Measurements from ENCODE around the gene PLA2G4F. TPM values are rescaled to one million over a fixed set of nuclear protein-coding genes. Genes with fewer than 3 reads are reported as not detected.
A peak's percentile ranks its signal among the peaks of the same experiment; 100 is the strongest.

Gene PLA2G4F
- total and polyA plus RNA-seq, 10 donors = 0.03 TPM; not detected in 9

DNA sequence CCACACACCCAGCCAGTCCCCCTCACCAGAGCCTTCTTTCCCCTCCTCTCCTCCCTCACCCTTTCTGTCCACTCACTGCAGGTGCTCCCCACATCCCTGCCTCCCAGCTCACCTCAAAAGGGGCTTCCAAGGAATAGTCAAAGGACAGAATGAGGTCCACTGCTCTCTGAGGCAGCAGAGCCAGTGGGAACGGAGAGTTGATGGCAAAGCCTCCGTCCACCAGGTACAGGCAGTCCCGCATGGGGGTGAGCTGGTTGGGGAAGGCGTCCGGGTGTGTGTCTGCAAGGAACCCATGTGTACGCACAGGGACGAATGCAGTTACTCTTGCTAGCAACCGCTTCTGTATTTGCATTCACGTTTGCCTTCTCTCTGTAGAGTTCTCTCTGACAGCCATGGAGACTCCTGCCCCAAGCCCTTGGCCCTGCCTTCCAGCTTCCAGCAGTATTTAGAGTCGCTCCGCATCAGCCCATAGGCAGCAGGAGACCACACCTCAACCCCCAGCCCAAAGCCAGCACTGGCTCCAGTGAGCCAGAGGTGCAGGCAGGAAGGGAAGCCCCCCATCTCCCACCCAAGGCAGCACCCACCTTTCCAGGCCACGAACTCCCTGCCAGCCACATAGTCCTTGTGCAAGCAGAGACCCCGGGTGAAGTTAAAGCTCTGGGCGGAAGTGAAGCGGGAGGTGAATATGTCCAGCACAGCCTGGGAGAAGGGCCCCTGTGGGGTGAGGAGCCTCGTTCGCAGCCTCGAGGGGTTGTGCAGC is 12.4 kb downstream of the PLA2G4F start:
- peak; percentile 56 for DNase-seq
- no peaks in the 10 kb centered on the region for H3K9me3 ChIP-seq
- WGBS, 5 donors = 86 to 91% (median 89%) methylated on average over 18 of the region's 18 CpGs
- H3K27ac ChIP-seq = no peak overlapping the region
- H3K27me3 ChIP-seq (replicated peaks in 1 of 7) = peaks cover 0 to 5% (median 0%) of the 10 kb centered on the region in 7 donors
- no peaks in the 10 kb centered on the region for H3K4me1 ChIP-seq
- no peaks in the 10 kb centered on the region for H3K36me3 ChIP-seq
- intact Hi-C loops (cut with DNase I; ENCODE audit: low total_unique reads) = no loop called here
- H3K4me3 ChIP-seq = no peak overlapping the region
- TF ChIP-seq POLR2A (IDR thresholded peaks at IDR 0.05) (no peak), POLR2AphosphoS5 (IDR thresholded peaks at IDR 0.05) (no peak)
- TF ChIP-seq, protein P1, sequence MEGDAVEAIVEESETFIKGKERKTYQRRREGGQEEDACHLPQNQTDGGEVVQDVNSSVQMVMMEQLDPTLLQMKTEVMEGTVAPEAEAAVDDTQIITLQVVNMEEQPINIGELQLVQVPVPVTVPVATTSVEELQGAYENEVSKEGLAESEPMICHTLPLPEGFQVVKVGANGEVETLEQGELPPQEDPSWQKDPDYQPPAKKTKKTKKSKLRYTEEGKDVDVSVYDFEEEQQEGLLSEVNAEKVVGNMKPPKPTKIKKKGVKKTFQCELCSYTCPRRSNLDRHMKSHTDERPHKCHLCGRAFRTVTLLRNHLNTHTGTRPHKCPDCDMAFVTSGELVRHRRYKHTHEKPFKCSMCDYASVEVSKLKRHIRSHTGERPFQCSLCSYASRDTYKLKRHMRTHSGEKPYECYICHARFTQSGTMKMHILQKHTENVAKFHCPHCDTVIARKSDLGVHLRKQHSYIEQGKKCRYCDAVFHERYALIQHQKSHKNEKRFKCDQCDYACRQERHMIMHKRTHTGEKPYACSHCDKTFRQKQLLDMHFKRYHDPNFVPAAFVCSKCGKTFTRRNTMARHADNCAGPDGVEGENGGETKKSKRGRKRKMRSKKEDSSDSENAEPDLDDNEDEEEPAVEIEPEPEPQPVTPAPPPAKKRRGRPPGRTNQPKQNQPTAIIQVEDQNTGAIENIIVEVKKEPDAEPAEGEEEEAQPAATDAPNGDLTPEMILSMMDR (IDR thresholded peaks at IDR 0.05 in 8 of 11, conservative IDR thresholded peaks at IDR 0.05 in 3 of 11) = no peak

DNA sequence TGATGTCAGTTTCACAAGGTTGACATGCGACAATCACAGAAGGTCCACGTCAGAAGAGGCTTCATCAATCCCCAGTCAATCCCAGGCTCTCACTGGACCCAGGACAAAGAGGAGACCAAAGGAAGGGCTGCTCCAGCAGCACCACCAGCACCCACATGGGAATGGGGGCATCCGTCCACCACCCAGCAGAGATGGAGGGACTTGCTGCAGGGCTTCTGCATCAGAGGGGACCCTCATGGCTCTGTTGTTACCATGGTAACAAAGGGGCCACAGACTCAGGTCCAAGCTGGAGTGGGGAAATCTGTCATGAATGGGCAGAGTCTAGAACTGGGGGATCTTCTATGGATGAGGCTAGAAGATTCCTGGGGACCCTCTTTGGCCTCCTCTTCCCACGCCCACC is 13.1 kb downstream of the PLA2G4F start:
- Histone ChIP-seq H3K4me1 (no peaks in the 10 kb centered on the region), H3K4me3 (no peak overlapping the region), H3K27me3 (replicated peaks in 1 of 7) (peaks cover 0 to 5% (median 0%) of the 10 kb centered on the region in 7 donors), H3K9me3 (no peaks in the 10 kb centered on the region), H3K36me3 (no peaks in the 10 kb centered on the region), H3K27ac (no peak overlapping the region)
- TF ChIP-seq POLR2AphosphoS5 (IDR thresholded peaks at IDR 0.05) = no peak
- no peak for TF ChIP-seq POLR2A (IDR thresholded peaks at IDR 0.05)
- TF ChIP-seq, protein P1 (IDR thresholded peaks at IDR 0.05 in 8 of 11, conservative IDR thresholded peaks at IDR 0.05 in 3 of 11) = no peak
- peak; percentile 34 for DNase-seq
- WGBS, 5 donors = 74 to 91% (median 90%) methylated on average over 3 to 4 of the region's 4 CpGs
- intact Hi-C loops (cut with DNase I; ENCODE audit: low total_unique reads) = no loop called here

DNA sequence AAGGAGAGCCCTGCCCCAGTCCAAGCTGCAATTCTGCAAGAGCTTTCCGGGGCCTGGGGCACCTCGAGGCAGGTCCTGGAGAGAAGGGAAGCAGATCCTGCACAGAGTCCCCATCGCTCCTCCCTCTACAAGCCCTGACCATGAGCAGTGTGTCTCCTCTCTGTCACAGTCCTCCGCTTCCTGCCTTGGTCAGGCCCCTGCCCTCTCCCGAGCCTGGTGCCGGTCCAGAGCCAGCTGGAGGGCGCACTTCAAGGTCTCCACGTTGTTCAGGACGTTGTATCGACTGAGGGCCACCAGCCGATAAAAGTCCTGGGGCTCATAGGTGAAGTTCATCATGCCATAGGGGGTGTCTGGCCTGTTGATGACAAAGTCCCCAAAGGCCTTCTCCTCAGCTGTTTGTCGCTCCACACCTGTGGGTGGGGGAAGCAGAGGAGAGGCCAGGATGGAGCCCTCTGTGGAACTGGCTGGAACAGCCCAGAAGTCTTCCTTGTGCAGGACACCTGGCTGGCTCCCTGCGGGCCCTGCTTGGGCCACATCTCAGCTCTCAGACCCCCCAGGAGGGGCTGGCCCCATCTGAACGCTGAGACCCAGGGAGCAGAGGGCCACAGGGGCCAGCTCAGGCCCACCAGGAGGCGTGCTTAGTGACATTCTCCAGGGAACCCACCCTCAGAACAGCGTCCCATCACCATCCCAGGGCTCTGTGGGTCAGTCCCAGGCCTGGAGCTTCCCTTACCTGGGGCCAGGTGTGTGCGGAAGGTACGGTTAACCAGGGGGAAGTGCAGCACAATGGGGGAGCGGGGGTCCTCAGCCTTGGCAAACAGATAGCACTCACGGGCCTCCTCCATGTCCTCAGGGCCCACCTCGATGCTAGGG is 14.4 kb downstream of the PLA2G4F start:
- peak; percentile 31 for DNase-seq
- no peak overlapping the region for H3K27ac ChIP-seq
- WGBS, 5 donors = 64 to 84% (median 79%) methylated on average over 15 to 21 of the region's 21 CpGs
- no peaks in the 10 kb centered on the region for H3K9me3 ChIP-seq
- no peaks in the 10 kb centered on the region for H3K36me3 ChIP-seq
- no peak for TF ChIP-seq POLR2A (IDR thresholded peaks at IDR 0.05)
- no peak for TF ChIP-seq POLR2AphosphoS5 (IDR thresholded peaks at IDR 0.05)
- TF ChIP-seq, protein P1 (IDR thresholded peaks at IDR 0.05 in 8 of 11, conservative IDR thresholded peaks at IDR 0.05 in 3 of 11) = no peak
- intact Hi-C loops (cut with DNase I; ENCODE audit: low total_unique reads) = no loop called here
- no peak overlapping the region for H3K4me3 ChIP-seq
- H3K27me3 ChIP-seq (replicated peaks in 1 of 7) = peaks cover 0 to 11% (median 0%) of the 10 kb centered on the region in 7 donors
- H3K4me1 ChIP-seq = no peaks in the 10 kb centered on the region

DNA sequence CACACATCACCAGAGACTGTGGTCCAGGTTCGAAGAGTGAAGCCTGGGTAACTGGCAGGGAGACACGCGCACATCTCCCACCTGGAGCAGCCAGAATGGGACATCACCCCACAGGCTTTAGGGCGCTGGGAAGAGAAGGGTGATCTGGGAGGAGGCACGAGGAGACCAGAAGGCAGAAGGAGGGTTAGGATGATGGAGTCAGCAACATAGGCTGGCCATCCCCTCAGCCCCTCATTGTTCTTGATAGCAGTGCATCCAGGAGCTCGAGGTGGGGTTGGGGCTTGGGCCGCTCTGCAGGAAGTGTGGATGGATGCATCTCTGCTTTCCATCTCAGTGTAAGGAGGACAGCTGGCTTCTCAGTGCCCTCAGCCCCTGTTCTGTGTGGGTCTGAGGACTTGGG is 15.2 kb downstream of the PLA2G4F start:
- intact Hi-C loops (cut with DNase I; ENCODE audit: low total_unique reads) = no loop called here
- DNase-seq = no peak
- 84 to 95% (median 88%) methylated on average over 7 of the region's 7 CpGs for WGBS, 5 donors
- no peak overlapping the region for H3K27ac ChIP-seq
- H3K36me3 ChIP-seq = no peaks in the 10 kb centered on the region
- H3K4me1 ChIP-seq = no peaks in the 10 kb centered on the region
- H3K4me3 ChIP-seq = no peak overlapping the region
- H3K9me3 ChIP-seq = no peaks in the 10 kb centered on the region
- H3K27me3 ChIP-seq (replicated peaks in 1 of 7) = peaks cover 0 to 12% (median 0%) of the 10 kb centered on the region in 7 donors
- TF ChIP-seq POLR2AphosphoS5 (IDR thresholded peaks at IDR 0.05) = no peak
- no peak for TF ChIP-seq POLR2A (IDR thresholded peaks at IDR 0.05)
- TF ChIP-seq, protein P1 (IDR thresholded peaks at IDR 0.05 in 8 of 11, conservative IDR thresholded peaks at IDR 0.05 in 3 of 11) = no peak
